Cardiac muscle cell (in vitro differentiated cells and primary cell): Measurements from ENCODE around the gene EWSR1. TPM values are rescaled to one million over a fixed set of nuclear protein-coding genes. Genes with fewer than 3 reads are reported as not detected.

Experiments
- DNase-seq, 2 donors: peaks; one replicate each; pipeline versions ENCODE4 v3.0.0 to v3.0.0-alpha.2; 2010 to 2017; ENCODE audit warnings: low read depth in 1 of 2, low spot score in 1 of 2
- H3K27ac ChIP-seq: fragments of 200-600 bp; sonication (generic); 2 replicates; pipeline ENCODE4 v1.5.1; 2016
- H3K27me3 ChIP-seq: fragments of 200-600 bp; sonication (generic); 2 replicates; pipeline ENCODE4 v1.6.0; 2016; ENCODE audit warnings: control low read depth
- H3K36me3 ChIP-seq: fragments of 200-600 bp; sonication (generic); 2 replicates; pipeline ENCODE4 v1.5.1; 2016; ENCODE audit warnings: control low read depth
- H3K4me1 ChIP-seq: fragments of 200-600 bp; sonication (generic); 2 replicates; pipeline ENCODE4 v1.8.1; 2017; ENCODE audit warnings: low read depth, mild to moderate bottlenecking, mixed run types
- H3K4me3 ChIP-seq: fragments of 200-600 bp; sonication (generic); 2 replicates; pipeline ENCODE4 v1.5.1; 2016; ENCODE audit warnings: mild to moderate bottlenecking
- H3K9me3 ChIP-seq: fragments of 200-600 bp; sonication (generic); 2 replicates; pipeline ENCODE4 v1.5.1; 2017; ENCODE audit warnings: low read depth, mild to moderate bottlenecking, control low read depth
- CTCF ChIP-seq: IDR thresholded peaks from 2 replicates; pipeline ENCODE4 v1.5.1; 2012; ENCODE audit warnings: low read depth, mild to moderate bottlenecking, low read length
- polyA plus RNA-seq: library from polyadenylated mRNA; unstranded; fragments of >200 nt; fragmentation: Nextera tagmentation; extraction: Ambion mirVana; gene quantifications from 2 replicates; pipeline ENCODE4 v1.2.1, GENCODE V29; 2016
- total RNA-seq: library from RNA; depleted of rRNA; stranded (reverse); fragments of >200 nt; gene quantifications from 2 replicates; pipeline ENCODE4 v1.2.3, GENCODE V29; 2016

The EWSR1 gene
- total and polyA plus RNA-seq, 2 experiments from 2014 or later = 266 to 349 TPM

- H3K9me3 ChIP-seq = no peaks in the 10 kb centered on the region
- TF ChIP-seq CTCF = no peak
- no peaks in the 10 kb centered on the region for H3K4me1 ChIP-seq
- H3K27me3 ChIP-seq = no peaks in the 10 kb centered on the region
- H3K36me3 ChIP-seq = peaks cover 10% of the 10 kb centered on the region
- H3K4me3 ChIP-seq = no peak overlapping the region
- no peak overlapping the region for H3K27ac ChIP-seq
- DNase-seq = no peak
Observed at GRCh38 chr22:29332886-29333496, 64.9 kb downstream of the EWSR1 start.

GRCh38 chr22:29334148-29334547, 66.1 kb downstream of the EWSR1 start:
- H3K36me3 ChIP-seq = peaks cover 20% of the 10 kb centered on the region
- no peak for TF ChIP-seq CTCF
- no peaks in the 10 kb centered on the region for H3K27me3 ChIP-seq
- DNase-seq = no peak
- no peak overlapping the region for H3K4me3 ChIP-seq
- no peaks in the 10 kb centered on the region for H3K4me1 ChIP-seq
- H3K27ac ChIP-seq = no peak overlapping the region
- no peaks in the 10 kb centered on the region for H3K9me3 ChIP-seq

GRCh38 chr22:29334696-29335344, 66.8 kb downstream of the EWSR1 start:
- H3K4me1 ChIP-seq = no peaks in the 10 kb centered on the region

GRCh38 chr22:29335656-29336055, 67.6 kb downstream of the EWSR1 start:
- Histone ChIP-seq H3K36me3 (peaks cover 30% of the 10 kb centered on the region), H3K4me1 (no peaks in the 10 kb centered on the region), H3K27me3 (no peaks in the 10 kb centered on the region), H3K4me3 (no peak overlapping the region), H3K27ac (no peak overlapping the region), H3K9me3 (no peaks in the 10 kb centered on the region)
- TF ChIP-seq CTCF = no peak
- DNase-seq = no peak

More at GRCh38 chr22:29334696-29335344, 66.8 kb downstream of the EWSR1 start:
- no peak for TF ChIP-seq CTCF
- Histone ChIP-seq H3K9me3 (no peaks in the 10 kb centered on the region), H3K27ac (no peak overlapping the region), H3K27me3 (no peaks in the 10 kb centered on the region), H3K36me3 (peaks cover 23% of the 10 kb centered on the region), H3K4me3 (no peak overlapping the region)
- DNase-seq = no peak

- TF ChIP-seq CTCF = no peak
- Histone ChIP-seq H3K4me3 (no peak overlapping the region), H3K36me3 (peaks cover 31% of the 10 kb centered on the region), H3K27ac (no peak overlapping the region), H3K9me3 (no peaks in the 10 kb centered on the region), H3K4me1 (peaks cover 6% of the 10 kb centered on the region), H3K27me3 (no peaks in the 10 kb centered on the region)
- DNase-seq = no peak
Observed at GRCh38 chr22:29336751-29337490, 68.9 kb downstream of the EWSR1 start.
